SK-N-SH treated with all-trans-retinoic acid at 6 μM for 48 hours (cell line): ENCODE results near the gene ROMO1.

ENCODE experiments used
- ATAC-seq: fragments of 200-7000 bp; cut with Tn5 transposase; 3 replicates; pipeline ENCODE4 v1.9.1; 2020; ENCODE audit warnings: mild to moderate bottlenecking, moderate library complexity
- ARNTL ChIP-seq: fragments of 450-650 bp; formaldehyde crosslinking; IDR thresholded peaks from 2 replicates; pipeline ENCODE4 v1.5.0; 2020; ENCODE audit warnings: low read depth, mild to moderate bottlenecking, moderate library complexity, borderline replicate concordance
- BACH2 ChIP-seq: fragments of 250-450 bp; sonication (Bioruptor Pico); IDR thresholded peaks from 2 replicates; pipeline ENCODE4 v1.9.0; 2021; ENCODE audit warnings: mild to moderate bottlenecking, borderline replicate concordance
- CSDC2 ChIP-seq: fragments of 250-450 bp; sonication (Bioruptor Pico); IDR thresholded peaks from 2 replicates; pipeline ENCODE4 v1.5.0; 2020; ENCODE audit warnings: mild to moderate bottlenecking, moderate library complexity
- ESRRG ChIP-seq: fragments of 250-450 bp; sonication (Bioruptor Pico); IDR thresholded peaks from 2 replicates; pipeline ENCODE4 v1.6.1; 2021; ENCODE audit warnings: mild to moderate bottlenecking
- ISL1 ChIP-seq: fragments of 250-450 bp; sonication (Bioruptor Pico); IDR thresholded peaks from 2 replicates; pipeline ENCODE4 v2.1.2; 2022; ENCODE audit warnings: mild to moderate bottlenecking, moderate library complexity
- OSR1 ChIP-seq: fragments of 250-450 bp; sonication (Bioruptor Pico); IDR thresholded peaks from 2 replicates; pipeline ENCODE4 v1.8.0; 2022; ENCODE audit warnings: moderate library complexity, mild to moderate bottlenecking, inconsistent platforms
- PPARA ChIP-seq: fragments of 250-450 bp; sonication (Bioruptor Pico); IDR thresholded peaks from 2 replicates; pipeline ENCODE4 v1.5.0; 2020; ENCODE audit warnings: mild to moderate bottlenecking, borderline replicate concordance
- SNAI2 ChIP-seq: fragments of 250-450 bp; sonication (Bioruptor Pico); IDR thresholded peaks from 2 replicates; pipeline ENCODE4 v1.5.0; 2020; ENCODE audit warnings: mild to moderate bottlenecking, moderate library complexity
- TCF4 ChIP-seq: fragments of 250-450 bp; sonication (Bioruptor Pico); IDR thresholded peaks from 2 replicates; pipeline ENCODE4 v1.8.0; 2021; ENCODE audit warnings: mild to moderate bottlenecking, moderate library complexity, borderline replicate concordance
- TOX ChIP-seq: fragments of 250-450 bp; sonication (Bioruptor Pico); IDR thresholded peaks from 2 replicates; pipeline ENCODE4 v1.8.0; 2021; ENCODE audit warnings: mild to moderate bottlenecking, moderate library complexity, borderline replicate concordance
- ZC3H10 ChIP-seq: fragments of 250-450 bp; sonication (Bioruptor Pico); IDR thresholded peaks from 2 replicates; pipeline ENCODE4 v1.5.1; 2021; ENCODE audit warnings: mild to moderate bottlenecking, moderate library complexity
- ZFP30 ChIP-seq: fragments of 450-650 bp; formaldehyde crosslinking; IDR thresholded peaks from 2 replicates; pipeline ENCODE4 v1.5.0; 2022; ENCODE audit warnings: mild to moderate bottlenecking, moderate library complexity
- ZNF565 ChIP-seq: fragments of 450-650 bp; formaldehyde crosslinking; conservative IDR thresholded peaks from 2 replicates; pipeline ENCODE4 v1.5.0; 2020; ENCODE audit warnings: low read depth, mild to moderate bottlenecking, moderate library complexity
- ZNF8 ChIP-seq: fragments of 450-650 bp; formaldehyde crosslinking; IDR thresholded peaks from 2 replicates; pipeline ENCODE4 v1.5.0; 2020; ENCODE audit warnings: mild to moderate bottlenecking, moderate library complexity
- TF ChIP-seq, protein P1 (sequence below): fragments of 250-450 bp; sonication (Bioruptor Pico); IDR thresholded peaks from 2 replicates; pipeline ENCODE4 v1.5.1; 2021; ENCODE audit warnings: mild to moderate bottlenecking, moderate library complexity
- TF ChIP-seq, protein P2 (sequence below): fragments of 250-450 bp; sonication (Bioruptor Pico); IDR thresholded peaks from 2 replicates; pipeline ENCODE4 v1.5.0; 2020; ENCODE audit warnings: mild to moderate bottlenecking, moderate library complexity
- TF ChIP-seq, protein P3 (sequence below): fragments of 250-450 bp; sonication (Bioruptor Pico); IDR thresholded peaks from 2 replicates; pipeline ENCODE4 v1.8.0; 2021; ENCODE audit warnings: low read depth, mild to moderate bottlenecking, moderate library complexity, borderline replicate concordance
- TF ChIP-seq, protein P4 (sequence below): fragments of 250-450 bp; sonication (Bioruptor Pico); IDR thresholded peaks from 2 replicates; pipeline ENCODE4 v1.8.0; 2020; ENCODE audit warnings: mild to moderate bottlenecking, moderate library complexity, borderline replicate concordance

Gene ROMO1

DNA sequence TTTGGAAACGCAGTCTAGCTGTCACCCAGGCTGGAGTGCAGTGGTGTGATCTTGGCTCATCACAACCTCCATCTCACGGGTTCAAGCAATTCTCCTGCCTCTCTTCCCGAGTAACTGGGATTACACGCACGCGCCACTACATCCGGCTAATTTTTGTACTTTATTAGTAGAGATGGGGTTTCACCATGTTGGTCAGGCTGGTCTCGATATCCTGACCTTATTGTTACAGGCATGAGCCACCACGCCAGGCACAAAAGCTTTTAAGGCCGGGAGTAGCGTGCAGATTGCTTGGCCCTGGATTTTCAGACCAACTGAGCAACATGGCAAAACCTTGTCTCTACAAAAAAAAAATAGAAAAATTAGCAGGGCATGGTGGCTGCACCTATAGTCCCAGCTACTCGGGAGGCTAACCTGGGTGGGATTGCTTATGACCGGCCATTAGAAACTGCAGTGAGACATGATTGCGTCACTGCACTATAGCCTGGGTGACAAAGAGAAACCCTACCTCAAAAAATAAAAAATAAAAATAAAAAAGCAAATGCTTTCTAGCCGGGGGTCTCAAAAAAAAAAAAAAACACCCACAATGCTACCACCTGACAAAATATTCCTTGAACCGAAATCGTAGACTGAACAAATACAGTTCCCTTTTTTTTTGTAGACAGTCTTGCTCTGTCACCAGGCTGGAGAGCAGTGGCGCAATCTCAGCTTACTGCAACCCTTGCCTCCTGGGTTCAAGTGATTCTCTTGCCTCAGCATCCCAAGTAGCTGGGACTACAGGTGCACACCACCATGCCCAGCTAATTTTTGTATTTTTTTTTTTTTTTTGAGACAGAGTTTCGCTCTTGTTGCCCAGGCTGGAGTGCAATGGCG lies 27.9 kb downstream of the ROMO1 start:
- TF ChIP-seq ZNF565 (CRISPR knock-in tag) (no peak), ESRRG (CRISPR knock-in tag) (no peak), ISL1 (CRISPR knock-in tag) (no peak), TCF4 (CRISPR knock-in tag) (no peak), CSDC2 (CRISPR knock-in tag) (no peak), OSR1 (CRISPR knock-in tag) (no peak), ZNF8 (CRISPR knock-in tag) (no peak), ARNTL (CRISPR knock-in tag) (no peak), ZC3H10 (CRISPR knock-in tag) (no peak)
- TF ChIP-seq, protein P1, sequence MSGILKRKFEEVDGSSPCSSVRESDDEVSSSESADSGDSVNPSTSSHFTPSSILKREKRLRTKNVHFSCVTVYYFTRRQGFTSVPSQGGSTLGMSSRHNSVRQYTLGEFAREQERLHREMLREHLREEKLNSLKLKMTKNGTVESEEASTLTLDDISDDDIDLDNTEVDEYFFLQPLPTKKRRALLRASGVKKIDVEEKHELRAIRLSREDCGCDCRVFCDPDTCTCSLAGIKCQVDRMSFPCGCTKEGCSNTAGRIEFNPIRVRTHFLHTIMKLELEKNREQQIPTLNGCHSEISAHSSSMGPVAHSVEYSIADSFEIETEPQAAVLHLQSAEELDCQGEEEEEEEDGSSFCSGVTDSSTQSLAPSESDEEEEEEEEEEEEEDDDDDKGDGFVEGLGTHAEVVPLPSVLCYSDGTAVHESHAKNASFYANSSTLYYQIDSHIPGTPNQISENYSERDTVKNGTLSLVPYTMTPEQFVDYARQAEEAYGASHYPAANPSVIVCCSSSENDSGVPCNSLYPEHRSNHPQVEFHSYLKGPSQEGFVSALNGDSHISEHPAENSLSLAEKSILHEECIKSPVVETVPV (CRISPR knock-in tag), result no peak
- TF ChIP-seq, protein P2, sequence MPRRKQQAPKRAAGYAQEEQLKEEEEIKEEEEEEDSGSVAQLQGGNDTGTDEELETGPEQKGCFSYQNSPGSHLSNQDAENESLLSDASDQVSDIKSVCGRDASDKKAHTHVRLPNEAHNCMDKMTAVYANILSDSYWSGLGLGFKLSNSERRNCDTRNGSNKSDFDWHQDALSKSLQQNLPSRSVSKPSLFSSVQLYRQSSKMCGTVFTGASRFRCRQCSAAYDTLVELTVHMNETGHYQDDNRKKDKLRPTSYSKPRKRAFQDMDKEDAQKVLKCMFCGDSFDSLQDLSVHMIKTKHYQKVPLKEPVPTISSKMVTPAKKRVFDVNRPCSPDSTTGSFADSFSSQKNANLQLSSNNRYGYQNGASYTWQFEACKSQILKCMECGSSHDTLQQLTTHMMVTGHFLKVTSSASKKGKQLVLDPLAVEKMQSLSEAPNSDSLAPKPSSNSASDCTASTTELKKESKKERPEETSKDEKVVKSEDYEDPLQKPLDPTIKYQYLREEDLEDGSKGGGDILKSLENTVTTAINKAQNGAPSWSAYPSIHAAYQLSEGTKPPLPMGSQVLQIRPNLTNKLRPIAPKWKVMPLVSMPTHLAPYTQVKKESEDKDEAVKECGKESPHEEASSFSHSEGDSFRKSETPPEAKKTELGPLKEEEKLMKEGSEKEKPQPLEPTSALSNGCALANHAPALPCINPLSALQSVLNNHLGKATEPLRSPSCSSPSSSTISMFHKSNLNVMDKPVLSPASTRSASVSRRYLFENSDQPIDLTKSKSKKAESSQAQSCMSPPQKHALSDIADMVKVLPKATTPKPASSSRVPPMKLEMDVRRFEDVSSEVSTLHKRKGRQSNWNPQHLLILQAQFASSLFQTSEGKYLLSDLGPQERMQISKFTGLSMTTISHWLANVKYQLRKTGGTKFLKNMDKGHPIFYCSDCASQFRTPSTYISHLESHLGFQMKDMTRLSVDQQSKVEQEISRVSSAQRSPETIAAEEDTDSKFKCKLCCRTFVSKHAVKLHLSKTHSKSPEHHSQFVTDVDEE (CRISPR knock-in tag), result no peak
- TF ChIP-seq, protein P3, sequence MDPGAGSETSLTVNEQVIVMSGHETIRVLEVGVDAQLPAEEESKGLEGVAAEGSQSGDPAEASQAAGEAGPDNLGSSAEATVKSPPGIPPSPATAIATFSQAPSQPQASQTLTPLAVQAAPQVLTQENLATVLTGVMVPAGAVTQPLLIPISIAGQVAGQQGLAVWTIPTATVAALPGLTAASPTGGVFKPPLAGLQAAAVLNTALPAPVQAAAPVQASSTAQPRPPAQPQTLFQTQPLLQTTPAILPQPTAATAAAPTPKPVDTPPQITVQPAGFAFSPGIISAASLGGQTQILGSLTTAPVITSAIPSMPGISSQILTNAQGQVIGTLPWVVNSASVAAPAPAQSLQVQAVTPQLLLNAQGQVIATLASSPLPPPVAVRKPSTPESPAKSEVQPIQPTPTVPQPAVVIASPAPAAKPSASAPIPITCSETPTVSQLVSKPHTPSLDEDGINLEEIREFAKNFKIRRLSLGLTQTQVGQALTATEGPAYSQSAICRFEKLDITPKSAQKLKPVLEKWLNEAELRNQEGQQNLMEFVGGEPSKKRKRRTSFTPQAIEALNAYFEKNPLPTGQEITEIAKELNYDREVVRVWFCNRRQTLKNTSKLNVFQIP (CRISPR knock-in tag), result no peak
- TF ChIP-seq, protein P4, sequence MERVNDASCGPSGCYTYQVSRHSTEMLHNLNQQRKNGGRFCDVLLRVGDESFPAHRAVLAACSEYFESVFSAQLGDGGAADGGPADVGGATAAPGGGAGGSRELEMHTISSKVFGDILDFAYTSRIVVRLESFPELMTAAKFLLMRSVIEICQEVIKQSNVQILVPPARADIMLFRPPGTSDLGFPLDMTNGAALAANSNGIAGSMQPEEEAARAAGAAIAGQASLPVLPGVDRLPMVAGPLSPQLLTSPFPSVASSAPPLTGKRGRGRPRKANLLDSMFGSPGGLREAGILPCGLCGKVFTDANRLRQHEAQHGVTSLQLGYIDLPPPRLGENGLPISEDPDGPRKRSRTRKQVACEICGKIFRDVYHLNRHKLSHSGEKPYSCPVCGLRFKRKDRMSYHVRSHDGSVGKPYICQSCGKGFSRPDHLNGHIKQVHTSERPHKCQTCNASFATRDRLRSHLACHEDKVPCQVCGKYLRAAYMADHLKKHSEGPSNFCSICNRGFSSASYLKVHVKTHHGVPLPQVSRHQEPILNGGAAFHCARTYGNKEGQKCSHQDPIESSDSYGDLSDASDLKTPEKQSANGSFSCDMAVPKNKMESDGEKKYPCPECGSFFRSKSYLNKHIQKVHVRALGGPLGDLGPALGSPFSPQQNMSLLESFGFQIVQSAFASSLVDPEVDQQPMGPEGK (CRISPR knock-in tag), result no peak
- TF ChIP-seq, all 23 proteins: peak for 0
- no peak for ATAC-seq

DNA sequence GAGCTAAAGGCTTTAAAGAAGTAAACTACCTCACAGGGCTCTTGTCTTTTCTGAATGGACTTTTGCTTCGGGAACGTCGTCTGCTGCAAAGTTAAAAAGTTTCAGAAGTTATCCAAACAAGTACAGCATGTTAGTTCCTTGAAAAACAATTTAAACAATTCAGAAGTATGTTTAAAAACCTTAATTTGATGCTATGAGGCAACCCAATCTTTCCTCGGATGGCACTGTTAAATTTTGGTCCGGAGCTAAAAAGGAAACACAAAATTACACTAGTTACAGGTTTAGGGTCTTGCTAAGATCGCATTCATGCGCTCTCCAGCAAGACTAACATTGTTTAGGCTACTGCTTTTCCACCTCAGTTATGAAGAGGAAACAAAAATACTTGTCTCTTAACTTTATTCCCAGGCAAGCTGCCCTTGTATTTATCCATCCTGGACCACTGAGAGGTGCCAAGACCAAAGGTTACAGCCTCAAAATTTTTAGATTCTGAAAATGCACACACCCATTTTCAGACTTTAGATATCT lies 30.1 kb downstream of the ROMO1 start:
- TF ChIP-seq ESRRG (CRISPR knock-in tag), result no peak
- TF ChIP-seq ISL1 (CRISPR knock-in tag), result no peak
- no peak for TF ChIP-seq ZFP30 (CRISPR knock-in tag)
- TF ChIP-seq PPARA (CRISPR knock-in tag), result no peak
- TF ChIP-seq, protein P3 (CRISPR knock-in tag), result no peak
- no peak for TF ChIP-seq OSR1 (CRISPR knock-in tag)
- TF ChIP-seq TOX (CRISPR knock-in tag), result no peak
- no peak for TF ChIP-seq SNAI2 (CRISPR knock-in tag)
- TF ChIP-seq TCF4 (CRISPR knock-in tag), result no peak
- TF ChIP-seq, protein P1 (CRISPR knock-in tag), result no peak
- no peak for TF ChIP-seq ZNF565 (CRISPR knock-in tag)
- TF ChIP-seq ARNTL (CRISPR knock-in tag), result no peak
- TF ChIP-seq BACH2 (CRISPR knock-in tag), result no peak
- no peak for ATAC-seq
